K562 (cell line): ENCODE data around the gene PPP2R1B. TPM values are rescaled to one million over a fixed set of nuclear protein-coding genes. Genes with fewer than 3 reads are reported as not detected.
A peak's percentile ranks its signal among the peaks of the same experiment; 100 is the strongest.

Experiments
- ATAC-seq: fragments of 200-7000 bp; cut with Tn5 transposase; 3 replicates; pipeline ENCODE4 v1.9.1; 2020; ENCODE audit warnings: moderate library complexity
- BruUV-seq: library from RNA; stranded (reverse); fragments of 400-500 nt; replicated peaks from 2 replicates; lab custom pipeline; 2021; lab: Mats Ljungman, UMichigan
- CTCF ChIA-PET: fragments of 300-600 bp; formaldehyde crosslinking; extraction: SDS; loops from one replicate; lab custom pipeline; 2021; ENCODE audit warnings: low intra/inter-chr PET ratio; lab: Yijun Ruan, JAX
- POLR2A ChIA-PET: fragments of 300-600, 350-650 bp; sonication (Branson Sonifier 250); formaldehyde crosslinking; extraction: SDS; loops from one replicate; lab custom pipeline; 2021; ENCODE audit warnings: antibody characterized with exemption, inconsistent platforms; lab: Yijun Ruan, JAX
- DNase-seq, 4 experiments: peaks; one replicate each; pipeline versions ENCODE4 v3.0.0 to v3.0.0-alpha.2; 2011 to 2018; ENCODE audit warnings: low spot score in 3 of 4, mixed read lengths in 3 of 4; ENCODE audit errors: extremely low read depth in 1 of 4
- FAIRE-seq: peaks from 2 replicates; lab custom pipeline; 2011; peaks lifted over from hg19 to GRCh38; lab: Jason Lieb, UNC
- H2AFZ ChIP-seq: 2 replicates; pipeline ENCODE4 v1.6.0; 2011; ENCODE audit warnings: low read depth, low read length, control low read depth, inconsistent platforms
- H3K27ac ChIP-seq: fragments of 200-600 bp; 3 replicates; pipeline ENCODE4 v1.8.0; 2011; ENCODE audit warnings: low read depth, mild to moderate bottlenecking, control low read depth, inconsistent platforms, low read length, moderate library complexity, mixed read lengths; ENCODE audit errors: extremely low read depth
- H3K27me3 ChIP-seq, 2 experiments: fragments of 300-600 bp in 1 of 2; 2 replicates in 1 of 2; 3 replicates in 1 of 2; pipeline versions ENCODE4 v1.6.0 to v1.8.0; 2011; ENCODE audit warnings: inconsistent platforms in 2 of 2, low read length in 2 of 2, mild to moderate bottlenecking in 1 of 2, mixed read lengths in 1 of 2, moderate library complexity in 1 of 2; ENCODE audit not compliant: control insufficient read depth in 2 of 2, insufficient read depth in 2 of 2
- H3K36me3 ChIP-seq: fragments of 300-600 bp; 3 replicates; pipeline ENCODE4 v1.8.0; 2011; ENCODE audit warnings: mild to moderate bottlenecking, low read length, inconsistent platforms; ENCODE audit not compliant: control insufficient read depth, insufficient read depth
- H3K4me1 ChIP-seq, 2 experiments: fragments of 200-600 bp in 1 of 2; replicated peaks in 1 of 2; 2 replicates in 1 of 2; 3 replicates in 1 of 2; pipeline versions ENCODE4 v1.5.1 to v1.8.0; 2011; ENCODE audit warnings: inconsistent platforms in 2 of 2, low read length in 2 of 2, mild to moderate bottlenecking in 1 of 2, mixed read lengths in 1 of 2, moderate library complexity in 1 of 2; ENCODE audit not compliant: control insufficient read depth in 2 of 2, insufficient read depth in 2 of 2
- H3K4me2 ChIP-seq: 2 replicates; pipeline ENCODE4 v1.6.1; 2011; ENCODE audit warnings: low read length, control low read depth, inconsistent platforms, mixed read lengths; ENCODE audit not compliant: insufficient read depth
- H3K4me3 ChIP-seq: fragments of 200-600 bp; sonication (generic), shearing (Covaris generic); 2 replicates; pipeline ENCODE4 v1.5.1; 2016; ENCODE audit warnings: control low read depth, inconsistent platforms
- H3K79me2 ChIP-seq: fragments of 200-600 bp; 3 replicates; pipeline ENCODE4 v1.8.0; 2011; ENCODE audit warnings: low read length, inconsistent platforms; ENCODE audit not compliant: control insufficient read depth, insufficient read depth
- H3K9ac ChIP-seq, 2 experiments: 2 replicates each; pipeline versions ENCODE4 v1.6.0 to v1.6.1; 2011; ENCODE audit warnings: low read depth in 2 of 2, low read length in 2 of 2, control low read depth in 1 of 2, inconsistent platforms in 1 of 2, mild to moderate bottlenecking in 1 of 2, mixed read lengths in 1 of 2; ENCODE audit not compliant: insufficient read depth in 1 of 2
- H3K9me1 ChIP-seq: one replicate; pipeline ENCODE4 v1.6.0; 2011; ENCODE audit warnings: inconsistent platforms, mild to moderate bottlenecking, low read length, moderate library complexity; ENCODE audit not compliant: control insufficient read depth, insufficient read depth
- H3K9me3 ChIP-seq: replicated peaks from 2 replicates; pipeline ENCODE4 v1.5.1; 2011; ENCODE audit warnings: low read depth, low read length, inconsistent platforms; ENCODE audit not compliant: control insufficient read depth, insufficient read depth
- H4K20me1 ChIP-seq: replicated peaks from 2 replicates; pipeline ENCODE4 v1.6.1; 2011; ENCODE audit warnings: low read length, inconsistent platforms, mixed read lengths; ENCODE audit not compliant: control insufficient read depth, insufficient read depth
- ATF1 ChIP-seq, 2 experiments: fragments of 450-650 bp in 1 of 2; IDR thresholded peaks; 2 replicates each; pipeline ENCODE4 v1.6.1; 2016; ENCODE audit warnings: missing compliant biosample characterization in 1 of 2, missing genetic modification characterization in 1 of 2
- BMI1 ChIP-seq: fragments of 150-350 bp; IDR thresholded peaks from 2 replicates; pipeline ENCODE4 v1.6.1; 2014; ENCODE audit warnings: low read length
- C11orf30 ChIP-seq: fragments of 450-650 bp; IDR thresholded peaks from 2 replicates; pipeline ENCODE4 v1.6.1; 2016; ENCODE audit warnings: low read depth, mild to moderate bottlenecking
- CHAMP1 ChIP-seq: fragments of 450-650 bp; IDR thresholded peaks from 2 replicates; pipeline ENCODE4 v1.6.1; 2016; ENCODE audit warnings: mild to moderate bottlenecking
- CHD4 ChIP-seq: fragments of 200-600 bp; sonication (generic); IDR thresholded peaks from 3 replicates; pipeline ENCODE4 v1.6.1; 2012; ENCODE audit warnings: low read depth, mild to moderate bottlenecking, mixed read lengths, low read length, inconsistent platforms; ENCODE audit not compliant: insufficient read depth, insufficient replicate concordance, poor library complexity, severe bottlenecking
- E2F4 ChIP-seq: sonication (generic); formaldehyde crosslinking; IDR thresholded peaks from 2 replicates; pipeline ENCODE4 v1.8.0; 2022; ENCODE audit warnings: mild to moderate bottlenecking, low read depth, missing genetic modification reagents
- ETV1 ChIP-seq: fragments of 450-650 bp; conservative IDR thresholded peaks from 2 replicates; pipeline ENCODE4 v1.6.1; 2016; ENCODE audit warnings: missing genetic modification characterization, control low read depth, low read depth, missing compliant biosample characterization
- KDM5B ChIP-seq: fragments of 200-600 bp; sonication (generic); IDR thresholded peaks from 2 replicates; pipeline ENCODE4 v1.6.1; 2012; ENCODE audit warnings: low read depth, mild to moderate bottlenecking, moderate library complexity, low read length, control low read depth, inconsistent platforms; ENCODE audit not compliant: insufficient replicate concordance
- MYC ChIP-seq, 2 experiments: fragments of 250-450 bp in 1 of 2; sonication (Bioruptor Pico) in 1 of 2; IDR thresholded peaks; 2 replicates each; pipeline versions ENCODE4 v1.5.1 to v1.6.1; 2012 to 2021; ENCODE audit warnings: low read depth in 2 of 2, borderline replicate concordance in 1 of 2, improper control_type of control experiment in 1 of 2, low read length in 1 of 2, mild to moderate bottlenecking in 1 of 2, moderate library complexity in 1 of 2
- POLR2B ChIP-seq: fragments of 450-650 bp; IDR thresholded peaks from 2 replicates; pipeline ENCODE4 v1.6.1; 2018; ENCODE audit warnings: low read depth; ENCODE audit not compliant: partially characterized antibody
- RCOR1 ChIP-seq, 2 experiments: IDR thresholded peaks; 2 replicates each; pipeline ENCODE4 v1.6.1; 2012; ENCODE audit warnings: low read depth in 2 of 2, low read length in 2 of 2, borderline replicate concordance in 1 of 2, improper control_type of control experiment in 1 of 2
- TBL1XR1 ChIP-seq, 2 experiments: IDR thresholded peaks; 2 replicates each; pipeline ENCODE4 v1.6.1; 2012; ENCODE audit warnings: improper control_type of control experiment in 2 of 2, low read length in 2 of 2, mild to moderate bottlenecking in 1 of 2
- TFAP4 ChIP-seq: sonication (generic); formaldehyde crosslinking; IDR thresholded peaks from 2 replicates; pipeline ENCODE4 v1.8.0; 2022; ENCODE audit warnings: missing genetic modification reagents, mild to moderate bottlenecking, moderate library complexity, borderline replicate concordance
- ZKSCAN8 ChIP-seq: fragments of 200-800 bp; sonication (Bioruptor generic); IDR thresholded peaks from 2 replicates; pipeline ENCODE4 v1.6.1; 2016; ENCODE audit warnings: missing genetic modification characterization, missing compliant biosample characterization
- ZNF146 ChIP-seq: IDR thresholded peaks from one replicate; pipeline ENCODE4 v1.6.1; 2018; ENCODE audit warnings: missing compliant biosample characterization; ENCODE audit not compliant: unreplicated experiment
- ZNF507 ChIP-seq: conservative IDR thresholded peaks from 2 replicates; pipeline ENCODE4 v1.6.1; 2017; ENCODE audit warnings: missing genetic modification characterization, missing compliant biosample characterization
- WGBS: fragments of 100-300 bp; shearing (Covaris generic); methylation state at CpG from one replicate; pipeline ENCODE4 v1.1.6; 2016; ENCODE audit warnings: low coverage, mixed read lengths; ENCODE audit not compliant: insufficient coverage; ENCODE audit errors: missing lambda C conversion rate; 5-methylcytosine and 5-hydroxymethylcytosine counted together
- in situ Hi-C: fragments of 300-500 bp; cut with MboI; formaldehyde crosslinking; loops from 4 replicates; pipeline ENCODE4 v1.15.0; 2018; ENCODE audit warnings: inconsistent platforms, mixed read lengths
- intact Hi-C: fragments of 100-400 bp; cut with micrococcal nuclease; formaldehyde crosslinking; loops from 2 replicates; pipeline ENCODE4 v1.14.2; 2022
- polyA plus RNA-seq, 8 experiments: library from polyadenylated mRNA; depleted of rRNA in 4 of 8; stranded (reverse) in 5 of 8; unstranded in 3 of 8; fragments of >200 nt; fragmentation: Nextera tagmentation in 2 of 8; fragmentation: Illumina TruSeq in 1 of 8; extraction: Ambion mirVana in 2 of 8; extraction: Trizol in 1 of 8; gene quantifications; 2 replicates each; pipeline versions ENCODE4 v1.2.1 to v1.2.3, GENCODE V29; 2011 to 2014; ENCODE audit warnings: inconsistent platforms in 1 of 8, missing spikeins in 1 of 8
- total RNA-seq, 7 experiments: library from RNA; depleted of rRNA in 6 of 7; stranded (reverse); fragments of >200 nt in 6 of 7; fragmentation: Illumina TruSeq in 2 of 7; extraction: Trizol in 2 of 7; gene quantifications; 2 replicates each; pipeline versions ENCODE4 v1.2.1 to v1.2.3, GENCODE V29; 2011 to 2021; ENCODE audit warnings: low replicate concordance in 1 of 7

PPP2R1B gene
- total and polyA plus RNA-seq, 9 of the 15 experiments (the other 6 are each of a cell fraction or from before 2014, with no cell fraction given) = 24.6 to 68.5 (median 39.8) TPM

- Histone ChIP-seq H4K20me1 (no peaks in the 10 kb centered on the region), H3K27ac (peak overlapping the region; percentile 71), H3K9ac (peak overlapping the region in 1 of 2 experiments; percentile 51; a peak in 2 of 4 replicates), H3K4me3 (no peak overlapping the region), H3K9me3 (no peaks in the 10 kb centered on the region), H3K4me1 (peaks cover 10 to 28% of the 10 kb centered on the region in 2 experiments; a peak in 4 of 5 replicates), H2AFZ (peak overlapping the region; percentile 52; the same call in 1 of the 2 replicates), H3K27me3 (no peaks in the 10 kb centered on the region), H3K9me1 (no peaks in the 10 kb centered on the region), H3K36me3 (peaks cover 19% of the 10 kb centered on the region; the same call in 2 of the 3 replicates), H3K4me2 (peak overlapping the region; percentile 61; the same call in 1 of the 2 replicates), H3K79me2 (peaks cover 8% of the 10 kb centered on the region; the same call in 2 of the 3 replicates)
- FAIRE-seq (peak; percentile 55), ATAC-seq (peak; percentile 60), DNase-seq (peak in 2 of 4 experiments; percentile 14 to 18)
- CTCF ChIA-PET = no interaction called here
- WGBS = 46% methylated on average over 1 of the region's 1 CpG
- intact Hi-C loops = loop anchor here (5.0 kb wide), 1 partner anchor 97 kb away; the partner anchor contains the start of gene SIK2
- in situ Hi-C loops = no loop called here
- POLR2A ChIA-PET = interaction anchor here (0.5 to 1.7 kb wide), 8 partner anchors 10 to 1467 kb away, joined by 3 to 6 read pairs (median 4); partner anchors contain the start of gene PPP2R1B
- no TSS peak for BruUV-seq
- TF ChIP-seq ZNF146 (CRISPR knock-in tag) (no peak), KDM5B (no peak), CHAMP1 (no peak), E2F4 (CRISPR knock-in tag) (no peak), BMI1 (no peak), POLR2B (no peak), RCOR1 (IDR thresholded peaks at IDR 0.05; ENCODE audit: borderline replicate concordance in 1 of 2, low read depth in 2 of 2, low read length in 2 of 2) (no peak), ETV1 (tag) (no peak), TFAP4 (CRISPR knock-in tag) (no peak), ATF1 (CRISPR knock-in tag; IDR thresholded peaks at IDR 0.05) (no peak), ATF1 (tag; IDR thresholded peaks at IDR 0.05) (no peak), ZNF507 (tag) (no peak), C11orf30 (peak; percentile 69), CHD4 (no peak), ZKSCAN8 (CRISPR knock-in tag) (no peak), TBL1XR1 (IDR thresholded peaks at IDR 0.05; ENCODE audit: low read length in 2 of 2) (no peak), MYC (IDR thresholded peaks at IDR 0.05; ENCODE audit: low read depth, low read length) (no peak), MYC (CRISPR knock-in tag; IDR thresholded peaks at IDR 0.05; ENCODE audit: borderline replicate concordance, low read depth) (no peak)
Observed at GRCh38 chr11:111699579-111700156, 66.5 kb downstream of the PPP2R1B start.
